ENCODE measurements around the gene SLC4A5.

SLC4A5 gene

DNA sequence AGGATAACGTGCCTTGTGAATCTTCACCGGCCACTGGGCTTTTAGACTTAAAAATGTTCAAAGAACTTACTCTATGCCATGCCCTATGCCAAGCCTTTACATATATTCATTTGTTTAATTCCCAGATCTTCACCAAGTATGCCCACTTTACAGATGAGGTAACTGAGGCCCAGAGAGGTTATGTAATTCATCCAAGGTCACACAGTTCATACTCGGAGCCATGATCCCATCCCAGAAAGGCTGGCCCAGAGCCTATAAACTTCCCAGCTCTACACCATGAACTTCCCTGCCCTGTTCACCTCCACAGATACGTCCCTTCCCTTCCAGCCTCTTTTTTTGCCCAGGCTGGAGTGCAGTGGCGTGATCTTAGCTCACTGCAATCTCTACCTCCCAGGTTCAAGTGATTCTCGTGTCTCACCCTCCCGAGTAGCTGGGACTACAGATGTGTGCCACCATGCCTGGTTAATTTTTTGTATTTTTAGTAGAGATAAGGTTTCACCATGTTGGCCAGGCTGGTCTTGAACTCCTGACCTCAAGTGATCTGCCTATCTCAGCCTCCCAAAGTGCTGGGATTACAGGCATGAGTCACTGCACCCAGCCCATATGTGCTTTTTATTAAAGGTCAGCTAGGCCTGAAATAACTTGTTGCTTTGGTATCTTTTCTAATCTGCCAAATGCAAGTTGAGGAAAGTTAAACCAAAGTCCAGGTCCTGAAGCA is 100.7 kb downstream of the SLC4A5 start:
- Histone ChIP-seq H2BK5ac (ENCODE audit: low read depth, low read length, poor library complexity) (no peak overlapping the region), H3K14ac (ENCODE audit: low read length) (no peak overlapping the region), H3K18ac (ENCODE audit: low read length) (no peak overlapping the region), H3K23ac (ENCODE audit: low read length) (no peak overlapping the region), H4K12ac (ENCODE audit: low read depth, low read length) (no peak overlapping the region), H2BK120ac (ENCODE audit: insufficient read depth, low read length, poor library complexity) (no peak overlapping the region), H3K27ac (ENCODE audit: low read depth, low read length) (no peak overlapping the region), H2AFZ (ENCODE audit: insufficient read depth, low read length, poor library complexity) (no peak overlapping the region), H3K9me3 (ENCODE audit: insufficient read depth, low read depth, low read length) (no peaks in the 10 kb centered on the region), H3K79me2 (ENCODE audit: control insufficient read depth, insufficient read depth, low read length, poor library complexity) (no peaks in the 10 kb centered on the region), H3K4me1 (ENCODE audit: control insufficient read depth in 1 of 2, insufficient read depth in 2 of 2, low read length in 2 of 2) (no peaks in the 10 kb centered on the region), H3K36me3 (ENCODE audit: control insufficient read depth in 1 of 2, insufficient read depth in 2 of 2, low read length in 2 of 2) (no peaks in the 10 kb centered on the region), H3K4me2 (ENCODE audit: low read length) (no peak overlapping the region), H3K79me1 (ENCODE audit: low read length) (no peaks in the 10 kb centered on the region), H3K9ac (ENCODE audit: low read length) (no peak overlapping the region), H2BK12ac (ENCODE audit: low read length) (no peak overlapping the region), H2AK5ac (ENCODE audit: low read length) (no peak overlapping the region), H3K4me3 (ENCODE audit: low read depth, low read length) (no peak overlapping the region), H4K91ac (ENCODE audit: low read depth, low read length) (no peak overlapping the region), H3K27me3 (ENCODE audit: insufficient read depth, low read length) (no peaks in the 10 kb centered on the region), H3K4ac (ENCODE audit: low read depth, low read length) (no peak overlapping the region), H4K8ac (ENCODE audit: low read depth, low read length) (no peak overlapping the region)
- no CpG with 5 or more reads among the region's 7 CpGs for WGBS (ENCODE audit: extremely low coverage, insufficient coverage, insufficient read length)
- no peak for DNase-seq

GRCh38 chr2:74239346-74239745 is 103.9 kb downstream of the SLC4A5 start:
- no peak overlapping the region for H3K4ac ChIP-seq (ENCODE audit: low read depth, low read length)
- H3K9ac ChIP-seq (ENCODE audit: low read length) = no peak overlapping the region
- H3K79me1 ChIP-seq (ENCODE audit: low read length) = no peaks in the 10 kb centered on the region
- no peak overlapping the region for H4K8ac ChIP-seq (ENCODE audit: low read depth, low read length)
- H3K4me1 ChIP-seq (ENCODE audit: control insufficient read depth in 1 of 2, insufficient read depth in 2 of 2, low read length in 2 of 2) = peaks cover 0 to 1% of the 10 kb centered on the region in 2 experiments
- H2BK5ac ChIP-seq (ENCODE audit: low read depth, low read length, poor library complexity) = no peak overlapping the region
- no peaks in the 10 kb centered on the region for H3K36me3 ChIP-seq (ENCODE audit: control insufficient read depth in 1 of 2, insufficient read depth in 2 of 2, low read length in 2 of 2)
- H3K14ac ChIP-seq (ENCODE audit: low read length) = no peak overlapping the region
- H3K27me3 ChIP-seq (ENCODE audit: insufficient read depth, low read length) = no peaks in the 10 kb centered on the region
- H4K91ac ChIP-seq (ENCODE audit: low read depth, low read length) = no peak overlapping the region
- no peaks in the 10 kb centered on the region for H3K79me2 ChIP-seq (ENCODE audit: control insufficient read depth, insufficient read depth, low read length, poor library complexity)
- no peak overlapping the region for H3K18ac ChIP-seq (ENCODE audit: low read length)
- no peak overlapping the region for H2AK5ac ChIP-seq (ENCODE audit: low read length)
- DNase-seq = no peak
- no peaks in the 10 kb centered on the region for H3K9me3 ChIP-seq (ENCODE audit: insufficient read depth, low read depth, low read length)
- H2AFZ ChIP-seq (ENCODE audit: insufficient read depth, low read length, poor library complexity) = no peak overlapping the region
- no peak overlapping the region for H2BK12ac ChIP-seq (ENCODE audit: low read length)
- H4K12ac ChIP-seq (ENCODE audit: low read depth, low read length) = no peak overlapping the region
- H3K23ac ChIP-seq (ENCODE audit: low read length) = no peak overlapping the region
- H2BK120ac ChIP-seq (ENCODE audit: insufficient read depth, low read length, poor library complexity) = no peak overlapping the region
- no peak overlapping the region for H3K4me3 ChIP-seq (ENCODE audit: low read depth, low read length)
- H3K4me2 ChIP-seq (ENCODE audit: low read length) = no peak overlapping the region
- H3K27ac ChIP-seq (ENCODE audit: low read depth, low read length) = no peak overlapping the region
- no CpG with 5 or more reads among the region's 7 CpGs for WGBS (ENCODE audit: extremely low coverage, insufficient coverage, insufficient read length)

DNA sequence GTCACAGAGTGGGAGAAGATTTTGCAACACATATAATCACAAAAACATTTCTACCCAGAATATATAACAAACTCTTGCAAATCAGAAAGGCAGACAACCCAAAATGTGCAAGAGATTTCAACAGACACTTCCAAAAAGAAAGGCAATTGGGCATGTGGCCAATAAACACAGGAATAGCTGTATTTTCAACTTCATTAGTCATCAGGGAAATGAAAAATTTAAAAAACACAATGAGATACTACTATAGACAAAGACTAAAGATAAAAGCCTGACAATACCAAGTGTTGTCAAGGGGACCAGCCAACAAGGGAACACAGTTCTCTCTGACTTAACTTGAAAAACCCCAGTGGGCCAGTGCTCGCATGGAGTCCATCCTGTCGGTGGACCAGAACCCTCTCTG is 104.3 kb downstream of the SLC4A5 start:
- H2BK120ac ChIP-seq (ENCODE audit: insufficient read depth, low read length, poor library complexity) = no peak overlapping the region
- no peak overlapping the region for H3K4me2 ChIP-seq (ENCODE audit: low read length)
- H2AK5ac ChIP-seq (ENCODE audit: low read length) = no peak overlapping the region
- H3K18ac ChIP-seq (ENCODE audit: low read length) = no peak overlapping the region
- H3K9me3 ChIP-seq (ENCODE audit: insufficient read depth, low read depth, low read length) = no peaks in the 10 kb centered on the region
- no peak overlapping the region for H3K27ac ChIP-seq (ENCODE audit: low read depth, low read length)
- H2AFZ ChIP-seq (ENCODE audit: insufficient read depth, low read length, poor library complexity) = no peak overlapping the region
- H3K36me3 ChIP-seq (ENCODE audit: control insufficient read depth in 1 of 2, insufficient read depth in 2 of 2, low read length in 2 of 2) = no peaks in the 10 kb centered on the region
- DNase-seq = no peak
- no CpG with 5 or more reads among the region's 2 CpGs for WGBS (ENCODE audit: extremely low coverage, insufficient coverage, insufficient read length)
- no peak overlapping the region for H3K14ac ChIP-seq (ENCODE audit: low read length)
- no peaks in the 10 kb centered on the region for H3K79me1 ChIP-seq (ENCODE audit: low read length)
- peaks cover 0 to 1% of the 10 kb centered on the region in 2 experiments for H3K4me1 ChIP-seq (ENCODE audit: control insufficient read depth in 1 of 2, insufficient read depth in 2 of 2, low read length in 2 of 2)
- no peak overlapping the region for H4K8ac ChIP-seq (ENCODE audit: low read depth, low read length)
- no peak overlapping the region for H2BK12ac ChIP-seq (ENCODE audit: low read length)
- no peaks in the 10 kb centered on the region for H3K27me3 ChIP-seq (ENCODE audit: insufficient read depth, low read length)
- H3K79me2 ChIP-seq (ENCODE audit: control insufficient read depth, insufficient read depth, low read length, poor library complexity) = no peaks in the 10 kb centered on the region
- no peak overlapping the region for H4K12ac ChIP-seq (ENCODE audit: low read depth, low read length)
- no peak overlapping the region for H3K4me3 ChIP-seq (ENCODE audit: low read depth, low read length)
- H3K9ac ChIP-seq (ENCODE audit: low read length) = no peak overlapping the region
- no peak overlapping the region for H4K91ac ChIP-seq (ENCODE audit: low read depth, low read length)
- no peak overlapping the region for H3K4ac ChIP-seq (ENCODE audit: low read depth, low read length)
- no peak overlapping the region for H2BK5ac ChIP-seq (ENCODE audit: low read depth, low read length, poor library complexity)
- no peak overlapping the region for H3K23ac ChIP-seq (ENCODE audit: low read length)

DNA sequence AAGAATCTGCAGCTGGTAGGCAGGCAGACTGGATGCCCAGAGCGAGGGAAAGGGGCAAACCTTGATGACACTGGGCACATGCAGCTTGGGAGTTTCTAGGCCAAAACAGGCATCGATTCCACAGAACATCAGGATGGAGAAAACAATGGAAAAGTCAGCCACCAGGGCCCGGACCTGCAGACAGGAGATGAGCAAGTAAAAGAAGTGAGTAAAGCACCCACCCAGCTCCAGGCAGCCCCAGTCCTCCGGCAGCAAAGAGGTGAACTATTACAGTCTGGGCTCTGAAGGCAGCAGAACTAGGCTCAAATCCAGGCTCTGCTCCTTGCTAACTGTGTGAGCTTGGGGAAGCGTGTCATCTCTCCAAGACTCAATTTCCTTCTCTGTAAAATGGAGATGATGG is 108.2 kb downstream of the SLC4A5 start:
- Histone ChIP-seq H4K12ac (ENCODE audit: low read depth, low read length) (no peak overlapping the region), H3K23ac (ENCODE audit: low read length) (no peak overlapping the region), H3K9me3 (ENCODE audit: insufficient read depth, low read depth, low read length) (peaks cover 2% of the 10 kb centered on the region), H2BK120ac (ENCODE audit: insufficient read depth, low read length, poor library complexity) (no peak overlapping the region), H3K4me3 (ENCODE audit: low read depth, low read length) (no peak overlapping the region), H4K91ac (ENCODE audit: low read depth, low read length) (no peak overlapping the region), H2AK5ac (ENCODE audit: low read length) (no peak overlapping the region), H3K4ac (ENCODE audit: low read depth, low read length) (no peak overlapping the region), H3K4me1 (ENCODE audit: control insufficient read depth in 1 of 2, insufficient read depth in 2 of 2, low read length in 2 of 2) (peaks cover 0 to 1% of the 10 kb centered on the region in 2 experiments), H3K18ac (ENCODE audit: low read length) (no peak overlapping the region), H3K14ac (ENCODE audit: low read length) (no peak overlapping the region), H3K79me2 (ENCODE audit: control insufficient read depth, insufficient read depth, low read length, poor library complexity) (no peaks in the 10 kb centered on the region), H3K27me3 (ENCODE audit: insufficient read depth, low read length) (no peaks in the 10 kb centered on the region), H3K27ac (ENCODE audit: low read depth, low read length) (no peak overlapping the region), H2BK12ac (ENCODE audit: low read length) (no peak overlapping the region), H4K8ac (ENCODE audit: low read depth, low read length) (no peak overlapping the region), H3K79me1 (ENCODE audit: low read length) (no peaks in the 10 kb centered on the region), H3K9ac (ENCODE audit: low read length) (no peak overlapping the region), H2AFZ (ENCODE audit: insufficient read depth, low read length, poor library complexity) (no peak overlapping the region), H2BK5ac (ENCODE audit: low read depth, low read length, poor library complexity) (no peak overlapping the region), H3K36me3 (ENCODE audit: control insufficient read depth in 1 of 2, insufficient read depth in 2 of 2, low read length in 2 of 2) (no peaks in the 10 kb centered on the region), H3K4me2 (ENCODE audit: low read length) (no peak overlapping the region)
- no CpG with 5 or more reads among the region's 5 CpGs for WGBS (ENCODE audit: extremely low coverage, insufficient coverage, insufficient read length)
- DNase-seq = no peak

Measured in trophoblast cell (in vitro differentiated cells and primary cell).